Lower lobe of right lung (tissue), 2 donors: Measurements from ENCODE around the gene PACSIN2. TPM values are rescaled to one million over a fixed set of nuclear protein-coding genes. Genes with fewer than 3 reads are reported as not detected.

ENCODE experiments used
- ATAC-seq, 2 donors: fragments of 200-7000 bp; cut with Tn5 transposase; one replicate each; pipeline ENCODE4 v1.9.1; 2020 to 2022; ENCODE audit warnings: mild to moderate bottlenecking in 2 of 2, moderate library complexity in 2 of 2
- DNase-seq: peaks from one replicate; pipeline ENCODE4 v3.0.0-alpha.2; 2020
- H3K27ac ChIP-seq: fragments of 200-600 bp; one replicate; pipeline ENCODE4 v1.8.0; 2022
- H3K27me3 ChIP-seq: fragments of 200-600 bp; one replicate; pipeline ENCODE4 v1.8.0; 2022; ENCODE audit warnings: low read depth
- H3K36me3 ChIP-seq: fragments of 200-600 bp; one replicate; pipeline ENCODE4 v1.8.0; 2022; ENCODE audit warnings: mild to moderate bottlenecking
- H3K4me1 ChIP-seq: fragments of 200-600 bp; one replicate; pipeline ENCODE4 v1.8.0; 2022
- H3K4me3 ChIP-seq: fragments of 200-600 bp; one replicate; pipeline ENCODE4 v1.8.0; 2022; ENCODE audit warnings: mild to moderate bottlenecking
- H3K9me3 ChIP-seq: fragments of 200-600 bp; one replicate; pipeline ENCODE4 v1.8.0; 2022
- CTCF ChIP-seq: fragments of 200-600 bp; IDR thresholded peaks from one replicate; pipeline ENCODE4 v1.8.0; 2022; ENCODE audit warnings: antibody characterized with exemption, mild to moderate bottlenecking
- intact Hi-C: fragments of 100-400 bp; cut with DNase I; formaldehyde crosslinking; loops from one replicate; pipeline ENCODE4 v1.11.0; 2022
- total RNA-seq: library from RNA; stranded (reverse); fragmentation: NEBNext Ultra II Directional; extraction: Animal tissue kit (Norgen Biotek cat#: 25700); gene quantifications from one replicate; pipeline ENCODE4 v1.2.1, GENCODE V29; 2021
- donor health status: DM: no; HTN: yes; CAD: no; lungs with severe emphysema.

Gene PACSIN2
- total RNA-seq, 1 donor from 2014 or later, result 104 TPM

- ATAC-seq (no peak), DNase-seq (no peak)
- peaks cover 56% of the 10 kb centered on the region for H3K4me1 ChIP-seq
- no peak for TF ChIP-seq CTCF
- no peak overlapping the region for H3K27ac ChIP-seq
- H3K4me3 ChIP-seq, result no peak overlapping the region
- H3K27me3 ChIP-seq, result no peaks in the 10 kb centered on the region
- H3K9me3 ChIP-seq, result no peaks in the 10 kb centered on the region
- intact Hi-C loops, result no loop called here
- H3K36me3 ChIP-seq, result no peaks in the 10 kb centered on the region
These were observed 72.6 kb downstream of the PACSIN2 start for GRCh38 chr22:42942351-42942750.

GRCh38 chr22:42939941-42940653 is 74.9 kb downstream of the PACSIN2 start:
- Histone ChIP-seq H3K9me3 (no peaks in the 10 kb centered on the region), H3K4me1 (peaks cover 58% of the 10 kb centered on the region), H3K4me3 (no peak overlapping the region), H3K36me3 (no peaks in the 10 kb centered on the region), H3K27me3 (no peaks in the 10 kb centered on the region), H3K27ac (peak overlapping the region; percentile 78)
- intact Hi-C loops, result no loop called here
- TF ChIP-seq CTCF, result no peak
- ATAC-seq (peak; percentile 80), DNase-seq (peak; percentile 66)

GRCh38 chr22:42939451-42939881 is 75.5 kb downstream of the PACSIN2 start:
- Histone ChIP-seq H3K27ac (peak overlapping the region; percentile 78), H3K27me3 (no peaks in the 10 kb centered on the region), H3K4me3 (no peak overlapping the region), H3K36me3 (no peaks in the 10 kb centered on the region), H3K9me3 (no peaks in the 10 kb centered on the region), H3K4me1 (peaks cover 64% of the 10 kb centered on the region)
- intact Hi-C loops, result no loop called here
- TF ChIP-seq CTCF, result no peak
- ATAC-seq (peak in 1 of 2 donors; percentile 1), DNase-seq (no peak)

GRCh38 chr22:42938976-42939375 is 76.0 kb downstream of the PACSIN2 start:
- DNase-seq, result no peak
- H3K27me3 ChIP-seq, result no peaks in the 10 kb centered on the region
- TF ChIP-seq CTCF, result no peak
- H3K4me1 ChIP-seq, result peaks cover 69% of the 10 kb centered on the region
- intact Hi-C loops, result no loop called here
- H3K9me3 ChIP-seq, result no peaks in the 10 kb centered on the region
- H3K4me3 ChIP-seq, result no peak overlapping the region
- no peak for ATAC-seq
- no peaks in the 10 kb centered on the region for H3K36me3 ChIP-seq
- peak overlapping the region; percentile 78 for H3K27ac ChIP-seq

- intact Hi-C loops, result no loop called here
- Histone ChIP-seq H3K4me1 (peaks cover 75% of the 10 kb centered on the region), H3K27me3 (no peaks in the 10 kb centered on the region), H3K27ac (peak overlapping the region; percentile 78), H3K36me3 (no peaks in the 10 kb centered on the region), H3K9me3 (no peaks in the 10 kb centered on the region), H3K4me3 (no peak overlapping the region)
- ATAC-seq (peak; percentile 30 to 59), DNase-seq (no peak)
- TF ChIP-seq CTCF, result no peak
These were observed 76.5 kb downstream of the PACSIN2 start for GRCh38 chr22:42938449-42938848.
